ENCODE results near the gene CA10.

GRCh38 chr17:51799240-51799639 lies 359.3 kb downstream of the CA10 start:
- TF ChIP-seq CTCF (conservative IDR thresholded peaks at IDR 0.05; ENCODE audit: low read depth, low read length) (no peak), EZH2 (IDR thresholded peaks at IDR 0.05; ENCODE audit: borderline replicate concordance, low read depth, low read length, poor library complexity, severe bottlenecking) (no peak)

All from A673 (cell line).